ENCODE data around the gene NRXN3.

DNA sequence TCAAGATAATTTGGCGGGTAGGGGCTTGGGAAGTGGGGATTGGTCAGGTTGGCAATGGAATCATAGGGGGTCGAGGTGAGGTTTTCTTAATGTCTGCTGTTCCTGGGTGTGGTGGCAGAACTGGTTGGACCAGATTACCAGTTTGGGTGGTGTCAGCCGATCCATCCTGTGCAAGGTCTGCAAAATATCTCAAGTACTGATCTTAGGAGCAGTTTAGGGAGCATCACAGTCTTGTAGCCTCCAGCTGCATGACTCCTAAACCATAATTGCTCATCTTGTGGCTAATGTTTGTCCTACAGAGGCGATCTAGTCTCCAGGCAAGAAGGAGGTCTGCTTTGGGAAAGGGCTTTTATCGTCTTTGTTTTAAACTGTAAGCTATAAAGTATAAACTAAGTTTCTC is 1172.8 kb downstream of the NRXN3 start:
- TF ChIP-seq FOSL2 (IDR thresholded peaks at IDR 0.05; ENCODE audit: borderline replicate concordance, low read depth) (no peak), GABPA (IDR thresholded peaks at IDR 0.05; ENCODE audit: low read depth) (no peak), GATA2 (CRISPR knock-in tag; IDR thresholded peaks at IDR 0.05) (no peak), TCF12 (IDR thresholded peaks at IDR 0.05) (no peak), NRF1 (IDR thresholded peaks at IDR 0.05; ENCODE audit: low read depth, low read length) (no peak), EP300 (IDR thresholded peaks at IDR 0.05; ENCODE audit: borderline replicate concordance in 1 of 2, low read depth in 1 of 2, low read length in 1 of 2) (no peak), POLR2AphosphoS5 (IDR thresholded peaks at IDR 0.05; ENCODE audit: low read depth, low read length) (no peak), EZH2phosphoT487 (IDR thresholded peaks at IDR 0.05; ENCODE audit: borderline replicate concordance, low read depth) (no peak), NFIC (IDR thresholded peaks at IDR 0.05; ENCODE audit: borderline replicate concordance) (no peak), SMC3 (IDR thresholded peaks at IDR 0.05; ENCODE audit: low read depth, low read length) (no peak)
- TF ChIP-seq, protein P1, sequence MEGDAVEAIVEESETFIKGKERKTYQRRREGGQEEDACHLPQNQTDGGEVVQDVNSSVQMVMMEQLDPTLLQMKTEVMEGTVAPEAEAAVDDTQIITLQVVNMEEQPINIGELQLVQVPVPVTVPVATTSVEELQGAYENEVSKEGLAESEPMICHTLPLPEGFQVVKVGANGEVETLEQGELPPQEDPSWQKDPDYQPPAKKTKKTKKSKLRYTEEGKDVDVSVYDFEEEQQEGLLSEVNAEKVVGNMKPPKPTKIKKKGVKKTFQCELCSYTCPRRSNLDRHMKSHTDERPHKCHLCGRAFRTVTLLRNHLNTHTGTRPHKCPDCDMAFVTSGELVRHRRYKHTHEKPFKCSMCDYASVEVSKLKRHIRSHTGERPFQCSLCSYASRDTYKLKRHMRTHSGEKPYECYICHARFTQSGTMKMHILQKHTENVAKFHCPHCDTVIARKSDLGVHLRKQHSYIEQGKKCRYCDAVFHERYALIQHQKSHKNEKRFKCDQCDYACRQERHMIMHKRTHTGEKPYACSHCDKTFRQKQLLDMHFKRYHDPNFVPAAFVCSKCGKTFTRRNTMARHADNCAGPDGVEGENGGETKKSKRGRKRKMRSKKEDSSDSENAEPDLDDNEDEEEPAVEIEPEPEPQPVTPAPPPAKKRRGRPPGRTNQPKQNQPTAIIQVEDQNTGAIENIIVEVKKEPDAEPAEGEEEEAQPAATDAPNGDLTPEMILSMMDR (IDR thresholded peaks at IDR 0.05): no peak
- TF ChIP-seq, protein P2, sequence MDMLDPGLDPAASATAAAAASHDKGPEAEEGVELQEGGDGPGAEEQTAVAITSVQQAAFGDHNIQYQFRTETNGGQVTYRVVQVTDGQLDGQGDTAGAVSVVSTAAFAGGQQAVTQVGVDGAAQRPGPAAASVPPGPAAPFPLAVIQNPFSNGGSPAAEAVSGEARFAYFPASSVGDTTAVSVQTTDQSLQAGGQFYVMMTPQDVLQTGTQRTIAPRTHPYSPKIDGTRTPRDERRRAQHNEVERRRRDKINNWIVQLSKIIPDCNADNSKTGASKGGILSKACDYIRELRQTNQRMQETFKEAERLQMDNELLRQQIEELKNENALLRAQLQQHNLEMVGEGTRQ (IDR thresholded peaks at IDR 0.05; ENCODE audit: borderline replicate concordance, low read depth, low read length): no peak
- TF ChIP-seq, protein P3, sequence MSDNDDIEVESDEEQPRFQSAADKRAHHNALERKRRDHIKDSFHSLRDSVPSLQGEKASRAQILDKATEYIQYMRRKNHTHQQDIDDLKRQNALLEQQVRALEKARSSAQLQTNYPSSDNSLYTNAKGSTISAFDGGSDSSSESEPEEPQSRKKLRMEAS (IDR thresholded peaks at IDR 0.05; ENCODE audit: low read depth): no peak

All from SK-N-SH (cell line).